ENCODE measurements around the gene HIGD2B. TPM values are rescaled to one million over a fixed set of nuclear protein-coding genes. Genes with fewer than 3 reads are reported as not detected.

Gene HIGD2B
- total RNA-seq, 1 experiment from 2014 or later, result not detected

DNA sequence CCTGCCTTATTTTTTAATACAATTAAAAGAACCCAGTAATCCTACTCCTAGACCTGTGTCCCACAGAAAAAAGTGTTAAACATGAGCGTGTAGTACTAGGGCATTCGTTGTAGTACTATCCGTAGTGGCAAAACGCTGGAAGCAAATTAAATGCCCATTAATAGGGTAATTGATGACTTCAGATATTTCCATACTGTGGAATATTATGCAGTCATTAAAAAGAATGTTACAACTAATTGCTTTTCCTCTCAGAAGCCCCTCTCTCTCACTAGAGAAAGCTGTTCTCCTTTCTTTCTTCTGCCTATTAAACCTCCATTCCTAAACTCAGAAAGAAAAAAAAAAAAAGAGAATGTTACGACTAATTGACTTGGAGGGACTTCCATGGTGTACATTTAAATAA is 2.7 kb upstream of the HIGD2B start:
- Histone ChIP-seq H3K9me3 (ENCODE audit: low read depth, low read length, poor library complexity, severe bottlenecking) (no peaks in the 10 kb centered on the region), H3K36me3 (ENCODE audit: insufficient read depth, low read length, poor library complexity, severe bottlenecking) (no peaks in the 10 kb centered on the region), H3K4me3 (ENCODE audit: low read depth, low read length, poor library complexity, severe bottlenecking) (no peak overlapping the region), H3K27ac (ENCODE audit: low read depth, low read length, poor library complexity, severe bottlenecking) (no peak overlapping the region), H3K27me3 (replicated peaks; ENCODE audit: insufficient read depth, low read depth, low read length, poor library complexity) (no peaks in the 10 kb centered on the region), H3K4me1 (ENCODE audit: insufficient read depth, low read length, poor library complexity, severe bottlenecking) (no peaks in the 10 kb centered on the region)
- intact Hi-C loops (cut with micrococcal nuclease; ENCODE audit: unreplicated experiment), result no loop called here
- TF ChIP-seq, protein P1, sequence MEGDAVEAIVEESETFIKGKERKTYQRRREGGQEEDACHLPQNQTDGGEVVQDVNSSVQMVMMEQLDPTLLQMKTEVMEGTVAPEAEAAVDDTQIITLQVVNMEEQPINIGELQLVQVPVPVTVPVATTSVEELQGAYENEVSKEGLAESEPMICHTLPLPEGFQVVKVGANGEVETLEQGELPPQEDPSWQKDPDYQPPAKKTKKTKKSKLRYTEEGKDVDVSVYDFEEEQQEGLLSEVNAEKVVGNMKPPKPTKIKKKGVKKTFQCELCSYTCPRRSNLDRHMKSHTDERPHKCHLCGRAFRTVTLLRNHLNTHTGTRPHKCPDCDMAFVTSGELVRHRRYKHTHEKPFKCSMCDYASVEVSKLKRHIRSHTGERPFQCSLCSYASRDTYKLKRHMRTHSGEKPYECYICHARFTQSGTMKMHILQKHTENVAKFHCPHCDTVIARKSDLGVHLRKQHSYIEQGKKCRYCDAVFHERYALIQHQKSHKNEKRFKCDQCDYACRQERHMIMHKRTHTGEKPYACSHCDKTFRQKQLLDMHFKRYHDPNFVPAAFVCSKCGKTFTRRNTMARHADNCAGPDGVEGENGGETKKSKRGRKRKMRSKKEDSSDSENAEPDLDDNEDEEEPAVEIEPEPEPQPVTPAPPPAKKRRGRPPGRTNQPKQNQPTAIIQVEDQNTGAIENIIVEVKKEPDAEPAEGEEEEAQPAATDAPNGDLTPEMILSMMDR (conservative IDR thresholded peaks at IDR 0.05; ENCODE audit: low read depth, low read length), result no peak
- no peak for TF ChIP-seq EZH2 (IDR thresholded peaks at IDR 0.05; ENCODE audit: borderline replicate concordance, low read depth, low read length, poor library complexity, severe bottlenecking)
- DNase-seq (ENCODE audit: low spot score), result no peak
- BruUV-seq (replicated peaks), result no TSS peak
- ChIA-PET POLR2A (ENCODE audit: low non-redundant PET) (no interaction called here), CTCF (no interaction called here)

DNA sequence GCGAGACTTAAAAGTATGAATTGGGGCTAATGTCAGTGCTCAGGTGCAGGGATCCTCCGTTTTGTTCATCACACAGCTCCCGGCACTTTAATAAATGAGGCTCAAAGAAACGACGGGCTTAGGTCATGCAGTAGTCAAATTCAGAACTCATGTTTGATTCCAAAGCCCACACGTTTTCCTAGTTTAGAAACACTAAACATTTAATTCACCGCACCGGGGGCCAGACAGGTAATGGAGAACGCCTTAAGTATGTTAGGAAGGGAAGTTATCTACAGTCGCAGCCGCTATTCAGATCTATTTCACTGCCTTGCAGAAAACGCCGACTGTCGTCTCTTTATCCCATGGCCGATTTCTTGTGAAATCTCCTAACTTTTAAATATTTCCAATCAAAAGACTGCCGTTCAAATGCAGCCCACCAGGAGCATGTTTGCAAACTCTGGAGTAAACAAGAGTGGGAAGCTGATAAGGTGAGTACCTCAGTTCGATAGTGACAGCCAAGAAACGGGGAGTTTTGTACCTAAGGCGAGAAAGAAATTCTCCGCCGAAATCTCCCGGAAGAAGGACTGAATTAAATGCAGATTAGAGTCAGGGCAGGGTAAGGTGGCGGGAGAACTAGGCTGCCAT is 569 bp downstream of the HIGD2B start:
- Histone ChIP-seq H3K9me3 (ENCODE audit: low read depth, low read length, poor library complexity, severe bottlenecking) (no peaks in the 10 kb centered on the region), H3K27ac (ENCODE audit: low read depth, low read length, poor library complexity, severe bottlenecking) (peak overlapping the region; percentile 89), H3K36me3 (ENCODE audit: insufficient read depth, low read length, poor library complexity, severe bottlenecking) (no peaks in the 10 kb centered on the region), H3K4me1 (ENCODE audit: insufficient read depth, low read length, poor library complexity, severe bottlenecking) (no peaks in the 10 kb centered on the region), H3K4me3 (ENCODE audit: low read depth, low read length, poor library complexity, severe bottlenecking) (peak overlapping the region; percentile 59), H3K27me3 (replicated peaks; ENCODE audit: insufficient read depth, low read depth, low read length, poor library complexity) (no peaks in the 10 kb centered on the region)
- TF ChIP-seq, protein P1 (conservative IDR thresholded peaks at IDR 0.05; ENCODE audit: low read depth, low read length), result no peak
- no peak for TF ChIP-seq EZH2 (IDR thresholded peaks at IDR 0.05; ENCODE audit: borderline replicate concordance, low read depth, low read length, poor library complexity, severe bottlenecking)
- ChIA-PET CTCF (no interaction called here), POLR2A (ENCODE audit: low non-redundant PET) (no interaction called here)
- no peak for DNase-seq (ENCODE audit: low spot score)
- TSS peak; percentile 98 for BruUV-seq (replicated peaks)
- intact Hi-C loops (cut with micrococcal nuclease; ENCODE audit: unreplicated experiment), result no loop called here

DNA sequence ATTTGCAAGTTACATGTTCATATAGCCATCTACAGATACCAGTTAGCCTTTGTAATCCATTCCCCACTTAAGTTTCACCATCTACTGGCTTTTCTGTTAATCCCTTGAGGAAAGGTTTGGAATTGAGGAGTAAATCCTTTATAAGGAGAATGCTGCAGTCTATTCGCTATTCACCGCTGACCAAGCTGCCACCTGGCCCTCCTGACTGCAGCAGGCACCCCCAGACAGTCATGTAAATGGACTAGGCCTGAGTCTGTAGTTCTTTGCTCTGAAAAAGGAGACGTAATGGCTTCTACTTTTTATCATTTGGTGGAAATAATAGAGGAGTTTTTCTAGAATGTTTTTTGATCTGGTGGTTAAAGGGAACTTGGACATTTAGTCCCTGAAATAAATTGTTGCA is 3.2 kb downstream of the HIGD2B start:
- H3K4me1 ChIP-seq (ENCODE audit: insufficient read depth, low read length, poor library complexity, severe bottlenecking), result no peaks in the 10 kb centered on the region
- ChIA-PET POLR2A (ENCODE audit: low non-redundant PET) (no interaction called here), CTCF (no interaction called here)
- H3K27ac ChIP-seq (ENCODE audit: low read depth, low read length, poor library complexity, severe bottlenecking), result no peak overlapping the region
- H3K4me3 ChIP-seq (ENCODE audit: low read depth, low read length, poor library complexity, severe bottlenecking), result no peak overlapping the region
- intact Hi-C loops (cut with micrococcal nuclease; ENCODE audit: unreplicated experiment), result no loop called here
- no TSS peak for BruUV-seq (replicated peaks)
- TF ChIP-seq, protein P1 (conservative IDR thresholded peaks at IDR 0.05; ENCODE audit: low read depth, low read length), result no peak
- no peak for TF ChIP-seq EZH2 (IDR thresholded peaks at IDR 0.05; ENCODE audit: borderline replicate concordance, low read depth, low read length, poor library complexity, severe bottlenecking)
- H3K36me3 ChIP-seq (ENCODE audit: insufficient read depth, low read length, poor library complexity, severe bottlenecking), result no peaks in the 10 kb centered on the region
- peaks cover 4% of the 10 kb centered on the region for H3K27me3 ChIP-seq (replicated peaks; ENCODE audit: insufficient read depth, low read depth, low read length, poor library complexity)
- H3K9me3 ChIP-seq (ENCODE audit: low read depth, low read length, poor library complexity, severe bottlenecking), result no peaks in the 10 kb centered on the region
- DNase-seq (ENCODE audit: low spot score), result no peak

All from A673 (cell line).